ENCODE measurements around the gene APP. TPM values are rescaled to one million over a fixed set of nuclear protein-coding genes. Genes with fewer than 3 reads are reported as not detected.

APP gene
- polyA plus RNA-seq, 2 donors, result 28.6 to 81.7 TPM

DNA sequence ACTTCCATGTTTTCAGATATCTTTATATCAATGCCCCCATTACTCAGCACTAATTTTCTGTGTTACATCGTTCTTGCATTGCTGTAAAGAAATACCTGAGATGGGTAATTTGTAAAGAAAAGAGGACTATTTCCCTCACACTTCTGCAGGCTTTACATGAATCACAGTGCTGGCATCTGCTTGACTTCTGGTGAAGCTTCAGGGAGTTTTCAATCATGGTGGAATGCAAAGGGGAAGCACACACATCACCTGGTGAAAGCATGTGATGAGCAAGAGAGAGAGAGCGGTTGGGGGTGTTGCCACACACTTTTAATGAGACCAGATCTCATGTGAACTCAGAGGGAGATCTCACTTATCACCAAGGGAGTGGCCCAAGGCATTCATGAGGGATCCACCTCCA is 14.9 kb upstream of the APP start:
- Histone ChIP-seq H3K9me3 (ENCODE audit: control insufficient read depth in 2 of 2, insufficient read depth in 1 of 2, low read depth in 1 of 2, low read length in 1 of 2) (peaks cover 0 to 3% of the 10 kb centered on the region in 2 donors), H3K36me3 (ENCODE audit: control insufficient read depth in 2 of 2, insufficient read depth in 2 of 2, low read length in 1 of 2) (no peaks in the 10 kb centered on the region), H3K27ac (ENCODE audit: low read depth in 2 of 2, low read length in 1 of 2) (no peak overlapping the region), H3K4me3 (ENCODE audit: low read depth in 1 of 2, low read length in 2 of 2) (no peak overlapping the region), H3K27me3 (ENCODE audit: control insufficient read depth in 1 of 2, insufficient read depth in 2 of 2, low read length in 2 of 2) (no peaks in the 10 kb centered on the region), H3K4me1 (ENCODE audit: control insufficient read depth in 2 of 2, insufficient read depth in 2 of 2, low read length in 1 of 2) (no peaks in the 10 kb centered on the region)
- 79 to 86% methylated on average over 2 of the region's 2 CpGs for WGBS, 2 donors

- no peaks in the 10 kb centered on the region for H3K36me3 ChIP-seq (ENCODE audit: control insufficient read depth in 2 of 2, insufficient read depth in 2 of 2, low read length in 1 of 2)
- no peak overlapping the region for H3K4me3 ChIP-seq (ENCODE audit: low read depth in 1 of 2, low read length in 2 of 2)
- 74 to 78% methylated on average over 2 of the region's 2 CpGs for WGBS, 2 donors
- no peak overlapping the region for H3K27ac ChIP-seq (ENCODE audit: low read depth in 2 of 2, low read length in 1 of 2)
- H3K4me1 ChIP-seq (ENCODE audit: control insufficient read depth in 2 of 2, insufficient read depth in 2 of 2, low read length in 1 of 2), result no peaks in the 10 kb centered on the region
- no peaks in the 10 kb centered on the region for H3K27me3 ChIP-seq (ENCODE audit: control insufficient read depth in 1 of 2, insufficient read depth in 2 of 2, low read length in 2 of 2)
- peaks cover 0 to 3% of the 10 kb centered on the region in 2 donors for H3K9me3 ChIP-seq (ENCODE audit: control insufficient read depth in 2 of 2, insufficient read depth in 1 of 2, low read depth in 1 of 2, low read length in 1 of 2)
These were observed 14.5 kb upstream of the APP start for GRCh38 chr21:26185021-26185420.

DNA sequence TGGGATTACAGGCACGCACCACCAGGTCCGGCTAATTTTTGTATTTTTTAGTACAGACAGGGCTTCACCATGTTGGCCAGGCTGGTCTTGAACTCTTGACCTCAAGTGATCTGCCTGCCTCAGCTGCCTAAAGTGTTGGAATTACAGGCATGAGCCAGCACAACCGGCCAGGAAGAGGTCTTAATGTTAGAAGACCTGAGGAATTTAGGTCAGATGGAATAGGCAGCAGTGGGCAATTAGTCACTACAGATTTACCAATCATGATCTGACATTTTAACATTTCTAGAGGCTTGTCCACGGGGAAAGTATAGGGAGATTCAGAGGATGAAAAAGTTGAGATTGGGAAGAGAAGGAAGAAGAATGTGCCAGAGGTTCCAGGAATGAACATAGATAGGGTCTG is 8.9 kb upstream of the APP start:
- Histone ChIP-seq H3K9me3 (ENCODE audit: control insufficient read depth in 2 of 2, insufficient read depth in 1 of 2, low read depth in 1 of 2, low read length in 1 of 2) (no peaks in the 10 kb centered on the region), H3K27ac (ENCODE audit: low read depth in 2 of 2, low read length in 1 of 2) (no peak overlapping the region), H3K27me3 (ENCODE audit: control insufficient read depth in 1 of 2, insufficient read depth in 2 of 2, low read length in 2 of 2) (no peaks in the 10 kb centered on the region), H3K4me3 (ENCODE audit: low read depth in 1 of 2, low read length in 2 of 2) (no peak overlapping the region), H3K4me1 (ENCODE audit: control insufficient read depth in 2 of 2, insufficient read depth in 2 of 2, low read length in 1 of 2) (no peaks in the 10 kb centered on the region), H3K36me3 (ENCODE audit: control insufficient read depth in 2 of 2, insufficient read depth in 2 of 2, low read length in 1 of 2) (no peaks in the 10 kb centered on the region)
- WGBS, 2 donors, result 86% methylated on average over 4 of the region's 4 CpGs

- no peaks in the 10 kb centered on the region for H3K4me1 ChIP-seq (ENCODE audit: control insufficient read depth in 2 of 2, insufficient read depth in 2 of 2, low read length in 1 of 2)
- H3K36me3 ChIP-seq (ENCODE audit: control insufficient read depth in 2 of 2, insufficient read depth in 2 of 2, low read length in 1 of 2), result no peaks in the 10 kb centered on the region
- H3K27ac ChIP-seq (ENCODE audit: low read depth in 2 of 2, low read length in 1 of 2), result no peak overlapping the region
- H3K27me3 ChIP-seq (ENCODE audit: control insufficient read depth in 1 of 2, insufficient read depth in 2 of 2, low read length in 2 of 2), result no peaks in the 10 kb centered on the region
- H3K4me3 ChIP-seq (ENCODE audit: low read depth in 1 of 2, low read length in 2 of 2), result no peak overlapping the region
- 80 to 91% methylated on average over 5 of the region's 5 CpGs for WGBS, 2 donors
- no peaks in the 10 kb centered on the region for H3K9me3 ChIP-seq (ENCODE audit: control insufficient read depth in 2 of 2, insufficient read depth in 1 of 2, low read depth in 1 of 2, low read length in 1 of 2)
These were observed 7.3 kb upstream of the APP start for GRCh38 chr21:26177746-26178426.

DNA sequence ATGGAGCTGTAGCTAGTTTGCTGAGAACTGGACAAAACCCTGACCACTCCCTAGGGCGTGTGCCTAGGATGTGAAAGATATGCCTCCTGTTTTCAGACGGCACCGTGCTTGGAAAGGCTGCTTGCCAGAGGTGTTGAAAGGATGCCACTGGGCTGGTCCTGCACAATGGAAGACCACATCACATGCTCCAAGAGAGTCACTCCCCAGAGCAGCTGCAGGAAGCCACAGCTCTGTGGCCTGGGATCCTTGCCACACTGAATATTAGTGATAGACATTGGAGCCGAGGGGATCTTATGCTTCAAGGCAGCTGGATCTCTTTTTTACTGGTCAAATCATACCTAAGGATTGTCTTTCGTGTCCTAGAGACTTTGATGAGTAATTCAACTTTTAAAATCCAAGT is 6.6 kb upstream of the APP start:
- Histone ChIP-seq H3K4me3 (ENCODE audit: low read depth in 1 of 2, low read length in 2 of 2) (no peak overlapping the region), H3K27me3 (ENCODE audit: control insufficient read depth in 1 of 2, insufficient read depth in 2 of 2, low read length in 2 of 2) (no peaks in the 10 kb centered on the region), H3K36me3 (ENCODE audit: control insufficient read depth in 2 of 2, insufficient read depth in 2 of 2, low read length in 1 of 2) (no peaks in the 10 kb centered on the region), H3K9me3 (ENCODE audit: control insufficient read depth in 2 of 2, insufficient read depth in 1 of 2, low read depth in 1 of 2, low read length in 1 of 2) (no peaks in the 10 kb centered on the region), H3K27ac (ENCODE audit: low read depth in 2 of 2, low read length in 1 of 2) (no peak overlapping the region), H3K4me1 (ENCODE audit: control insufficient read depth in 2 of 2, insufficient read depth in 2 of 2, low read length in 1 of 2) (no peaks in the 10 kb centered on the region)
- WGBS, 2 donors, result 40 to 42% methylated on average over 5 of the region's 5 CpGs

- Histone ChIP-seq H3K36me3 (ENCODE audit: control insufficient read depth in 2 of 2, insufficient read depth in 2 of 2, low read length in 1 of 2) (no peaks in the 10 kb centered on the region), H3K4me3 (ENCODE audit: low read depth in 1 of 2, low read length in 2 of 2) (peak overlapping the region; percentile 59 to 93), H3K27ac (ENCODE audit: low read depth in 2 of 2, low read length in 1 of 2) (no peak overlapping the region), H3K27me3 (ENCODE audit: control insufficient read depth in 1 of 2, insufficient read depth in 2 of 2, low read length in 2 of 2) (no peaks in the 10 kb centered on the region), H3K4me1 (ENCODE audit: control insufficient read depth in 2 of 2, insufficient read depth in 2 of 2, low read length in 1 of 2) (no peaks in the 10 kb centered on the region), H3K9me3 (ENCODE audit: control insufficient read depth in 2 of 2, insufficient read depth in 1 of 2, low read depth in 1 of 2, low read length in 1 of 2) (no peaks in the 10 kb centered on the region)
- 55 to 61% methylated on average over 17 of the region's 17 CpGs for WGBS, 2 donors
These were observed 909 bp upstream of the APP start for GRCh38 chr21:26171258-26172100.

GRCh38 chr21:26169611-26170470 is 729 bp downstream of the APP start:
- no peaks in the 10 kb centered on the region for H3K27me3 ChIP-seq (ENCODE audit: control insufficient read depth in 1 of 2, insufficient read depth in 2 of 2, low read length in 2 of 2)
- WGBS, 2 donors, result 0 to 1% methylated on average over 73 to 80 of the region's 80 CpGs
- H3K4me3 ChIP-seq (ENCODE audit: low read depth in 1 of 2, low read length in 2 of 2), result peak overlapping the region; percentile 59 to 93
- peak overlapping the region; percentile 83 to 86 for H3K27ac ChIP-seq (ENCODE audit: low read depth in 2 of 2, low read length in 1 of 2)
- no peaks in the 10 kb centered on the region for H3K4me1 ChIP-seq (ENCODE audit: control insufficient read depth in 2 of 2, insufficient read depth in 2 of 2, low read length in 1 of 2)
- H3K9me3 ChIP-seq (ENCODE audit: control insufficient read depth in 2 of 2, insufficient read depth in 1 of 2, low read depth in 1 of 2, low read length in 1 of 2), result no peaks in the 10 kb centered on the region
- H3K36me3 ChIP-seq (ENCODE audit: control insufficient read depth in 2 of 2, insufficient read depth in 2 of 2, low read length in 1 of 2), result no peaks in the 10 kb centered on the region

DNA sequence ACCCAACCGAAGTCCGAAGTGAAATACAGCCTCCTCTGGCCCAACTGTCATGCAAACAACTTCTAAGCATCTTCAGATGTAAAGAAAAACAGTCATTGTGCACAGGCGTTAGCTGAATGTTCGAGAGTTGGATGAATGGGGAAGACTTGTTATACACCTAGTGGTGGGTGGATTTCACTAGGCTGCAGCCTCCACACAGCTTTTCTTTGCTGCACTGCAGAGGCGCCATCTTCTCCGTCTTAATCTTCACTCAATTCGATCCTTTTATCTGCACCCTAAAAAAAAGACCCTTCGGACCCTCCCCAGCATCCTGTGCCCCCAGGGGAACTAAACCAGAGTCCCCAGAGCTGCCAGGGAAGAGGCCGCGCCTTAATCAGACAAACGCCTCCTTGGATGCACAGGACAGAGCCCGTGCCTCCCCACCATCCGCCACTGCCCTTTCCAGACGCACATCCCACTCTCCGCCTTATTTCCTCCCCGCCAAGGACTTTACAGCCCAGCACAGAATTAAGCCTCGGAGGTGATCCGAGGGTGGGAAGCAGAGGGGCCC is 1.4 kb downstream of the APP start:
- Histone ChIP-seq H3K9me3 (ENCODE audit: control insufficient read depth in 2 of 2, insufficient read depth in 1 of 2, low read depth in 1 of 2, low read length in 1 of 2) (no peaks in the 10 kb centered on the region), H3K27ac (ENCODE audit: low read depth in 2 of 2, low read length in 1 of 2) (peak overlapping the region; percentile 83 to 86), H3K4me1 (ENCODE audit: control insufficient read depth in 2 of 2, insufficient read depth in 2 of 2, low read length in 1 of 2) (no peaks in the 10 kb centered on the region), H3K4me3 (ENCODE audit: low read depth in 1 of 2, low read length in 2 of 2) (peak overlapping the region; percentile 59 to 93), H3K27me3 (ENCODE audit: control insufficient read depth in 1 of 2, insufficient read depth in 2 of 2, low read length in 2 of 2) (no peaks in the 10 kb centered on the region), H3K36me3 (ENCODE audit: control insufficient read depth in 2 of 2, insufficient read depth in 2 of 2, low read length in 1 of 2) (no peaks in the 10 kb centered on the region)
- 2% methylated on average over 18 of the region's 18 CpGs for WGBS, 2 donors

- WGBS, 2 donors, result 53 to 57% methylated on average over 4 of the region's 4 CpGs
- H3K4me3 ChIP-seq (ENCODE audit: low read depth in 1 of 2, low read length in 2 of 2), result no peak overlapping the region
- H3K27ac ChIP-seq (ENCODE audit: low read depth in 2 of 2, low read length in 1 of 2), result no peak overlapping the region
These were observed 2.2 kb downstream of the APP start for GRCh38 chr21:26168371-26168770.

More at GRCh38 chr21:26168371-26168770, 2.2 kb downstream of the APP start:
- H3K27me3 ChIP-seq (ENCODE audit: control insufficient read depth in 1 of 2, insufficient read depth in 2 of 2, low read length in 2 of 2), result no peaks in the 10 kb centered on the region
- H3K36me3 ChIP-seq (ENCODE audit: control insufficient read depth in 2 of 2, insufficient read depth in 2 of 2, low read length in 1 of 2), result no peaks in the 10 kb centered on the region
- H3K9me3 ChIP-seq (ENCODE audit: control insufficient read depth in 2 of 2, insufficient read depth in 1 of 2, low read depth in 1 of 2, low read length in 1 of 2), result no peaks in the 10 kb centered on the region
- no peaks in the 10 kb centered on the region for H3K4me1 ChIP-seq (ENCODE audit: control insufficient read depth in 2 of 2, insufficient read depth in 2 of 2, low read length in 1 of 2)

Data from esophagus (tissue), 2 donors.